ENCODE data around the gene COL5A2.

Gene COL5A2

GRCh38 chr2:189179570-189179950, at the start of gene COL5A2:
Gene COL5A2 (minus strand): TSS chr2:189179761. CDS start chr2:189179604, 157 bp downstream.
- peak in 1 of 2 experiments; percentile 30 for DNase-seq (ENCODE audit: low read depth in 1 of 2, low spot score in 1 of 2)
- TF ChIP-seq JUND (IDR thresholded peaks at IDR 0.05; ENCODE audit: low read depth) = no peak
- in situ Hi-C loops (cut with HindIII; ENCODE audit: low pct_unique_long_range_greater_than_20kb, low sequenced_read_pairs) = no loop called here

- DNase-seq (ENCODE audit: low read depth in 1 of 2, low spot score in 1 of 2) = peak; percentile 4 to 55
- in situ Hi-C loops (cut with HindIII; ENCODE audit: low pct_unique_long_range_greater_than_20kb, low sequenced_read_pairs) = no loop called here
- peak; percentile 90 for TF ChIP-seq JUND (IDR thresholded peaks at IDR 0.05; ENCODE audit: low read depth)
These were observed 46.5 kb upstream of the COL5A2 start for GRCh38 chr2:189226017-189226416.

GRCh38 chr2:189225032-189225431, 45.5 kb upstream of the COL5A2 start:
- in situ Hi-C loops (cut with HindIII; ENCODE audit: low pct_unique_long_range_greater_than_20kb, low sequenced_read_pairs) = no loop called here
- DNase-seq (ENCODE audit: low read depth in 1 of 2, low spot score in 1 of 2) = no peak
- TF ChIP-seq JUND (IDR thresholded peaks at IDR 0.05; ENCODE audit: low read depth) = no peak

- no peak for TF ChIP-seq JUND (IDR thresholded peaks at IDR 0.05; ENCODE audit: low read depth)
- in situ Hi-C loops (cut with HindIII; ENCODE audit: low pct_unique_long_range_greater_than_20kb, low sequenced_read_pairs) = no loop called here
- peak in 1 of 2 experiments; percentile 62 for DNase-seq (ENCODE audit: low read depth in 1 of 2, low spot score in 1 of 2)
These were observed 43.0 kb upstream of the COL5A2 start for GRCh38 chr2:189222468-189223105.

- no peak for TF ChIP-seq JUND (IDR thresholded peaks at IDR 0.05; ENCODE audit: low read depth)
- in situ Hi-C loops (cut with HindIII; ENCODE audit: low pct_unique_long_range_greater_than_20kb, low sequenced_read_pairs) = no loop called here
- no peak for DNase-seq (ENCODE audit: low read depth in 1 of 2, low spot score in 1 of 2)
These were observed 42.4 kb upstream of the COL5A2 start for GRCh38 chr2:189221811-189222467.

- no peak for DNase-seq (ENCODE audit: low read depth in 1 of 2, low spot score in 1 of 2)
- in situ Hi-C loops (cut with HindIII; ENCODE audit: low pct_unique_long_range_greater_than_20kb, low sequenced_read_pairs) = no loop called here
- TF ChIP-seq JUND (IDR thresholded peaks at IDR 0.05; ENCODE audit: low read depth) = no peak
These were observed 38.7 kb upstream of the COL5A2 start for GRCh38 chr2:189218236-189218635.

- DNase-seq (ENCODE audit: low read depth in 1 of 2, low spot score in 1 of 2) = no peak
- in situ Hi-C loops (cut with HindIII; ENCODE audit: low pct_unique_long_range_greater_than_20kb, low sequenced_read_pairs) = no loop called here
These were observed 38.0 kb upstream of the COL5A2 start for GRCh38 chr2:189217541-189217940.

GRCh38 chr2:189217051-189217450, 37.5 kb upstream of the COL5A2 start:
- in situ Hi-C loops (cut with HindIII; ENCODE audit: low pct_unique_long_range_greater_than_20kb, low sequenced_read_pairs) = no loop called here
- no peak for TF ChIP-seq JUND (IDR thresholded peaks at IDR 0.05; ENCODE audit: low read depth)
- no peak for DNase-seq (ENCODE audit: low read depth in 1 of 2, low spot score in 1 of 2)

More at GRCh38 chr2:189217541-189217940, 38.0 kb upstream of the COL5A2 start:
- TF ChIP-seq JUND (IDR thresholded peaks at IDR 0.05; ENCODE audit: low read depth) = no peak

- in situ Hi-C loops (cut with HindIII; ENCODE audit: low pct_unique_long_range_greater_than_20kb, low sequenced_read_pairs) = no loop called here
- DNase-seq (ENCODE audit: low read depth in 1 of 2, low spot score in 1 of 2) = no peak
- TF ChIP-seq JUND (IDR thresholded peaks at IDR 0.05; ENCODE audit: low read depth) = no peak
These were observed 34.9 kb upstream of the COL5A2 start for GRCh38 chr2:189214484-189214883.

GRCh38 chr2:189213250-189213649, 33.7 kb upstream of the COL5A2 start:
- no peak for TF ChIP-seq JUND (IDR thresholded peaks at IDR 0.05; ENCODE audit: low read depth)
- in situ Hi-C loops (cut with HindIII; ENCODE audit: low pct_unique_long_range_greater_than_20kb, low sequenced_read_pairs) = no loop called here
- no peak for DNase-seq (ENCODE audit: low read depth in 1 of 2, low spot score in 1 of 2)

GRCh38 chr2:189210250-189211087, 30.9 kb upstream of the COL5A2 start:
- TF ChIP-seq JUND (IDR thresholded peaks at IDR 0.05; ENCODE audit: low read depth) = no peak
- in situ Hi-C loops (cut with HindIII; ENCODE audit: low pct_unique_long_range_greater_than_20kb, low sequenced_read_pairs) = no loop called here
- DNase-seq (ENCODE audit: low read depth in 1 of 2, low spot score in 1 of 2) = no peak

GRCh38 chr2:189208254-189208653, 28.7 kb upstream of the COL5A2 start:
- no peak for TF ChIP-seq JUND (IDR thresholded peaks at IDR 0.05; ENCODE audit: low read depth)
- in situ Hi-C loops (cut with HindIII; ENCODE audit: low pct_unique_long_range_greater_than_20kb, low sequenced_read_pairs) = no loop called here
- DNase-seq (ENCODE audit: low read depth in 1 of 2, low spot score in 1 of 2) = no peak

Measured in T47D (cell line).